NCI-H345 treated with DMSO at 0.1 percent for 48 hours (cell line): ENCODE data around the gene HHIPL1.
"Not testable (repeated sequence)": the region's sequence is repeated elsewhere in the genome, so short reads cannot be mapped to it uniquely, and the experiment has no call there.

ENCODE experiments used
- DNase-seq: peaks from one replicate; lab custom pipeline; 2025; ENCODE audit not compliant: unreplicated experiment; lab: John Stamatoyannopoulos, UW

HHIPL1 gene

DNA sequence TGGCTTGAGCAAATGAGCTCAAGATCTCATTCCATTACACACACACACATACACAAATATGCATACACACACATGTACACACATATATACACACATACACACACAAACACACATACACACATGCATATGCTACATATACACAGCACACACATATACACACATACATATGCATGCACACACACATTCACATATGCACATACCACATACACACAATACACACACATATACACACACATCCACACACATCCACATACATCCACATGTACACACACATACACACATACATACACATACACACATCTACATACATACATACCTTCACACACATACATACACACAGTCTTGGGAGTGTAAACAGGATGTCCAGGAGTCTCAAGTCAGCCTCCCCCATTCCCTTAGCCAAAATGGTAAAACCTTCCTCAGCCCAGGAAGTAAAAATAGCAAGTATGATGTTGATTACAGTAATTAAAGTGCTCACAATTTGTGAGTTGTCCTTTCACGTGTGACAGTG, 12.8 kb downstream of the HHIPL1 start:
- DNase-seq = no peak

DNA sequence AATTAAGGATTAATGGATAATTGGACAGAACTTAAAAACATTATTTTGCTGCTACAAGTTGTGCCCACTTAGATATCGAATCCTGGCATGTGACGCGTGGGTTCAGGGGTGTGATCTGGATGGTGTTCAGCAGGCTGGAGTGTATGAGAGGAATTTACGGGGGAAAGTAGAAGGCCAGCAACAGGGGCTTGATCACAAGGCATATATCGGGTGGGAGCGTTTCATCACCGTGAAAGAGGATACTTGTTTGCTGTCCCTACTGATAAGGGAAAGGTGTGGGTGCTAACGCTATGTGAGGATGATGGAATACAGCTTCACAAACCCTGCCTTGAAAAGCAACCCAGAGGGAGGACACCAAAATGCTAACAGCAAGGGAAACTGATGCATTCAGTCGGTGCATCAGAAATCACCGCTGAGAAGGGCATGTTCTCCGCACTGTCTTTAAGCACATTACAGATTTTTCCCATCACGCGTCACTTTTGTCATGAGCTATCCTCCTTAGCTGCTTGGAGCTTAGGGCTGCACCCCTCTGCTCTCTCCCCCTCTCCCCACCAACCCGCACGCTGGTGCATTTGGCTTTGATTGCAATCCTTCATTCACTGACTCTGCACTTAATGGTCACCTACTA, 13.4 kb downstream of the HHIPL1 start:
- DNase-seq = no peak

- DNase-seq = no peak
These were observed 14.4 kb downstream of the HHIPL1 start for GRCh38 chr14:99659333-99659741.

DNA sequence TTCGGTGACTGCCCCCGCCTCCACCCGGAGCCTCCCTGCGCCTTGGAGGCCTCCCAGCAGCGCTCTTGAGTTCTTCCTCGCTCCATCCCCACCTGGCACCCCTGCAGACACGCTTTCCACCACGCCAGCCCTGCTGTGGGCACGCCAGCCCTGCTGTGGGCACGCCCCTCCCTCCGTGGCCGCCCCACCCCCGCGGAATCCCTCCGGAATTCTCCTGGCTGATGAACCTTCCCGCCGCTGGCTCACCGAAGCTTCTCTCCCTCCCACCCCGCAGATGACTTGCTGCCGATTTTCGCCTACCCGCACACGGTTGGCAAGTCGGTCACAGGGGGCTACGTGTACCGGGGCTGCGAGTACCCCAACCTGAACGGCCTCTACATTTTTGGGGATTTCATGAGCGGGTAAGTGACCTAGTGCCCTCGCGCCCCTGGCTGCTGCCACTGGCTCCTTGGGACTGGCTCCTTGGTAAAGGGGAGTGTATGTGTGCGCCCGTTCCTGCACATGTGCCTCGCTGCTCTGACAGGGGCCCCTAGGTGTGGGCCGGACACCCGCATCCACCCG, 15.2 kb downstream of the HHIPL1 start:
- no peak for DNase-seq

DNA sequence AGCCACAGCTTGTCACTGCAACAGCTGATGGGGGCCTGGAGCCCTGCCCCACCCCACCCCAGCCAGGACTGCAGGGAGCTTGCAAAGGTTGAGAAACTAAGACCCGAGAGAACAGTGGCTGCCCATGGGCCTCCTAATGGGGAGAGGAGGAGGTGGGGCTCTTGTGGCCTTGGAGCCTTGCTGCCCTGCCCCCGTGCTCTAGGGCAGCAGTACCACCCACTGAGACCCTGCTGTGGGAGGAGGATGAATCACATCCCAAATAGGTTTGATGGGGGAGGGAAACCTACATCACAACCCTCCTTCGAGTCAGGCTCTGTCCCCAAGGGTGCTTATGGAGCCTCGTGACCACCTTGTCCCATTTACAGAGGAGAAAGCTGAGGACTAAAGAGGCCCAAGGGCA, 15.9 kb downstream of the HHIPL1 start:
- no peak for DNase-seq

GRCh38 chr14:99661206-99661605, 16.3 kb downstream of the HHIPL1 start:
- DNase-seq = not testable (repeated sequence)

- DNase-seq = no peak
These were observed 17.9 kb downstream of the HHIPL1 start for GRCh38 chr14:99662846-99663245.

DNA sequence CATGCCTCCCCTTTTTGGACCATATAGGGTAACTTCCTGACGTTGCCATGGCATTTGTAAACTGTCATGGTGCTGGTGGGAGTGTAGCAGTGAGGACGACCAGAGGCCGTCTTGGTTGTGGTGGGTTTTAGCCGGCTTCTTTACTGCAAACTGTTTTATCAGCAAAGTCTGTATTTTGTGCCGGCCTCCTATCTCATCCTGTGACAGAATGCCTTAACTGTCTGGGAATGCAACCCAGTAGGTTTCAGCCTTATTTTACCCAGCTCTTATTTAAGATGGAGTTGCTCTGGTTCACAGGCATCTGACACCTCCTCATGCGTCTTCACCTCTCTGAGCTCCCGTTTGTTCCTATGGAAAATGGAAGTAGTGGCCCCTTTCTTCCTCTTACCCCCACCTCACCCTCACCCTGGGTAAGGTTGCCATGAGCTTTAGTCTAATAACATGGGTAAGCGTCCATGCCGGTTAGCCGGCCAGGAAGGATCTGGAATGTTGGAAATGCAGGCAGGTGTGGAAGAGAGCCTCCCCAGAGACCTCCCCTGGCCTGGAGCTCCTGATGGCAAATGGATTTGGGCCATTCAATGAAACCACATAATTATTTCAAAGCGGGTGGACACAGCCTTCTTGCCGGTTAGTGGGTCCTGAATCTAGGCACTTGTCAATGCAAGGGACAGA, 18.6 kb downstream of the HHIPL1 start:
- DNase-seq = no peak

DNA sequence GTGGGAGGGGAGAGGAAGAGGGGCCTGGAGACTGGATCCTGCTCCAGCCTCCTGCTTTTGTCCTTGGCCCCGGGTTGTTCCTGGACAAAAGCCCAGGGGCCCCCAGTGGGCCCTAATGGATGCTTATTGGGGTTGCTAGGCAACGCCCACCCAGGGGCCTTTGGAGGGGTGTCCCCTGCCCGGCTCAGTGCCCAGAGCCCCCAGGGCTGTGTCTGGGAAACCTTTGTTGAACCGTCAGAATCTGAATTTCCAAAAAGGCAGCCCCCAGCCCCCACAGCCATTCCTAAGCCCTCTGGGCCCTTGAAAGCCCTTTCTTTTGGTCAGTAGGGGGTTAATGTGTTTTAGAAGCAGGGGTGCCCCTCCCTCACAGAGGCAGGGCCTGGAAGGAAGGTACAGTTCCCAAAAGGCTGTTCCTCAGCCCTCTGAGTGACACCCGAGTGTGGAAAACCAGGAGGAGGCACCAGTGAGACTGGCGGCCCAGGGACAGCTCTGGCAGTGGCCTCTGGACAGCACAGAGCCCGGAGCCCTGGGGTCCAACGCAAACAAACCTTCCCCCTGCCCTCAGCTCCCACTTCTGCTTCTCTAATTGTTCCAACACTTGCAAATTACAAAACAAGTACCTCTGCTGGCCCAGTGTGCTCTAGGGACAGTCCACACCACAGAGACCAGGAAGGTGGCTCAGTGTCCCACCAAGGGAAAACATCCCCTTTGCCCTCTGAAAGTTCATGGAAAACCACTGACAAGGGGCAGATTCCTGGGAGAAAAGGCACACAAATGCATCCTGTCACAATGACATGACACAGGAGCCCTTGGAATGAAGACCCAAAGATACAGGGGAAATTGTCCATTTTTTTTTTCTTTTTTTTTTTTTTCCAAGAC, 19.4 kb downstream of the HHIPL1 start:
- no peak for DNase-seq

GRCh38 chr14:99664937-99665273, 20.0 kb downstream of the HHIPL1 start:
- no peak for DNase-seq

- DNase-seq = no peak
These were observed 21.6 kb downstream of the HHIPL1 start for GRCh38 chr14:99666533-99666932.

GRCh38 chr14:99667045-99667444, 22.1 kb downstream of the HHIPL1 start:
- DNase-seq = no peak

DNA sequence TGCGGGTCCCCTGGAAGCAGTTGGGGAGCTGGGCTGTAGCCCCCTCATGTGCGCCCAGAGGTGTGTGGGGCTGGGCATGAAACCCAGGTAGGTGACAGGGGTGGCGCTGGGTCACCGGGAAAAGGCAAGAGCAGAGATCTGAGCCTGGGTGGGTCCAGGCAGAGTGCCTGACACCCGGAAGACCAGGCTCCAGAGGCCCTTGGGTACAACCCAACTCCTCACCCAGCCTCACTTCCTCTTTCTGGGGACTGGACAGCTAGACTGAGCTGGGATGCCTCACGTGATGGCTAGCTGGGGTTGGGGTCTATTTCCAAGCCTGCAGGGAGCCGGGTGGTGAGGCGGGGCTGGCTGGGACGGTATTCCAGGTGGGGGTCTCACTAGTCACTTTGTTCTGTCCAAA, 22.9 kb downstream of the HHIPL1 start:
- no peak for DNase-seq

DNA sequence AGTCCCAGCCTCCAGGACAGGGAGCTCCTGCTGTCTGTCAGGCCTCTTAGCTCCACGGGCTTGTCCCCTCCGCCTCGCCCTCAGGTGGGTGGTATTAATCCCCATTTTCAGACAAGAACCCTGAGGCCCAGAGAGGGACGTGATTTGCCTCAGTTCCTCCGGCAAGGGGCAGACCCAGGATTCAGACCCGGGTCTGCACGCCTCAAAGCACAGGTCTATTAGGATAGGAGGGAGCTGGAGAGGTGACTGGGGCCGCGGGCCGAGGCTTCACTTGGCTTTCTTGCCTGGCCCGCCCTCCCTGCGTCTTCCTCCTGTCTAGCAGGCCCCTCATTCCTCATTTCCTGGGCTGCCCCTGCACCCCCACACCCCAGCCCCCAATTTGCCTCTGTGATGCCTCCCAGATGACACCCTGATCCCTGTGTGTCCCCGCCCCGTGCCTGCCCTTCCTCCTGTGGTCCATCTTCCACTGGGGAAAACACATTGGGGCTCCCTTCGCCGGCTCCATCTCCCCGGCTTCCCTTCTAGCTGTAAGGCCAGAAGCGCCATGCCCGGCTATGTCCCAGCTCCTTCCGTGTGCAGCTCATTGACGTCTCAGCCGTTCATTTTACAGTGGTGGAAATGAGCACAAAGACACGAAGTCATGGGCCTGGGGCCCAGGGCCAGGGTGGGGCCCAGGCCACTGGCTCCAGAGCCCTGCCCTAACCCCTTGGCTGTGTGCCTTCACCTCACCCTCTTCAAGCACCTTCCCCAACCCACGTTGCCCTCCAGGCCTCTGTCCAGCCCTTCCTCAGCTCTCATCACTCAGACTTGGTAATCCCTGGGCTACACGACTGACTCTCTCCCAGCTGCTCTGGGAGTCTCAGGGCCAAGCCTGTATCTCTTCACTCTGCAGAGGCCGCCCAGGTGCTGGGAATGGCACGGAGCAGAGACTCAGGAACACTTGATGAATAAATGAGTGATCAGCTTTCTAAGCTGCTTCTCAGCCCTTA, 23.7 kb downstream of the HHIPL1 start:
- DNase-seq = no peak

DNA sequence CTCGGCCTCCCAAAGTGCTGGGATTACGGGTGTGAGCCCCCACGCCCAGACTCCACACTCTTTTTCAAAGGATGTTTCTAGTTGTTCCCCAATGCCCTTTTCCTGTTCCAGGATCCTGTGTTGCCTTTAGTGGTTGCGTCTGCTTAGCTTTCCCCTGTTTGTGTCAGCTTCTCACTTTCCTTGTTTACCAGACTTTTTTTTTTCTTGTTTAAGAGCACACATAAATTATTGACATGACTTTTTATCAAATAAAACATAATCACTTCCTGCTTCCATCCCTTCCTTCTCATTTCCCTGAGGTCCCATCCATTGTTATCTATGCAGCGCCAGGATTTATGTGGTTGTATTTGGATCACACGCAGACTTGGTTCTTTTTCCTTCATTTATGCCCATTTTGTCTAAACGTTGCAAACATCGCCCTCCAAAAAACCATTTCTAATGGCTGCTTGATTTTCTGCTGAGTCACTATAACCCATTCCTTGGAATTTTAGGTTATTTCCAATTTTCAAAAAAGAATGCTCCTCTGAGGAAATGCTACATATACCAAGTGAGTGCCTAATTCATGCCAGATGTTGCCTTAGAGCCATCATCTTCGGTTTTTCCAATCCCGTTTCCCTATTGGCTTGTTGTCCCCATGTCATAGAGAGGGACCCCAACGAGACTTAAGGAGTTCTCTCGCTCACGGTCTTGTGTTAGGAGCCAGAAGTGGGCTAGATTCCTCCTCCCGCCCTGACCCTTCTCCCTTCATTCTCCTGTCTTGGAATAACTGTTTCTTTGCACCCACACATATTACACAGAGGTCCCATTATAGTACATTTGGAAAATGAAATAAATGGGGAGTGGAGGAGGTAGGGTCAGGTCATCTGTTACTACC, 25.7 kb downstream of the HHIPL1 start:
- DNase-seq = no peak

GRCh38 chr14:99671235-99672224, 26.6 kb downstream of the HHIPL1 start:
- DNase-seq = no peak

- DNase-seq = no peak
These were observed 27.8 kb downstream of the HHIPL1 start for GRCh38 chr14:99672506-99673304.
